Measurements from ENCODE around the gene DEFB113.

GRCh38 chr6:49982046-49982445 is 12.6 kb upstream of the DEFB113 start:
- TF ChIP-seq, protein P1, sequence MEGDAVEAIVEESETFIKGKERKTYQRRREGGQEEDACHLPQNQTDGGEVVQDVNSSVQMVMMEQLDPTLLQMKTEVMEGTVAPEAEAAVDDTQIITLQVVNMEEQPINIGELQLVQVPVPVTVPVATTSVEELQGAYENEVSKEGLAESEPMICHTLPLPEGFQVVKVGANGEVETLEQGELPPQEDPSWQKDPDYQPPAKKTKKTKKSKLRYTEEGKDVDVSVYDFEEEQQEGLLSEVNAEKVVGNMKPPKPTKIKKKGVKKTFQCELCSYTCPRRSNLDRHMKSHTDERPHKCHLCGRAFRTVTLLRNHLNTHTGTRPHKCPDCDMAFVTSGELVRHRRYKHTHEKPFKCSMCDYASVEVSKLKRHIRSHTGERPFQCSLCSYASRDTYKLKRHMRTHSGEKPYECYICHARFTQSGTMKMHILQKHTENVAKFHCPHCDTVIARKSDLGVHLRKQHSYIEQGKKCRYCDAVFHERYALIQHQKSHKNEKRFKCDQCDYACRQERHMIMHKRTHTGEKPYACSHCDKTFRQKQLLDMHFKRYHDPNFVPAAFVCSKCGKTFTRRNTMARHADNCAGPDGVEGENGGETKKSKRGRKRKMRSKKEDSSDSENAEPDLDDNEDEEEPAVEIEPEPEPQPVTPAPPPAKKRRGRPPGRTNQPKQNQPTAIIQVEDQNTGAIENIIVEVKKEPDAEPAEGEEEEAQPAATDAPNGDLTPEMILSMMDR (IDR thresholded peaks at IDR 0.05; ENCODE audit: low read depth, low read length): no peak
- no peak for TF ChIP-seq EZH2phosphoT487 (IDR thresholded peaks at IDR 0.05; ENCODE audit: low read depth)
